Retinal pigment epithelial cell (primary cell): ENCODE measurements around the gene INPP5F.
"Not testable (repeated sequence)": the region's sequence is repeated elsewhere in the genome, so short reads cannot be mapped to it uniquely, and the experiment has no call there.

ENCODE experiments used
- DNase-seq: peaks from one replicate; pipeline ENCODE4 v3.0.0-alpha.2; 2010; ENCODE audit warnings: low read depth
- H3K4me3 ChIP-seq: 2 replicates; pipeline ENCODE4 v1.5.1; 2011; ENCODE audit warnings: mild to moderate bottlenecking, low read length, control low read depth, moderate library complexity
- TF ChIP-seq, protein P1 (sequence below): conservative IDR thresholded peaks from 2 replicates; pipeline ENCODE4 v1.5.1; 2011; ENCODE audit warnings: low read depth, low read length, control low read depth, inconsistent platforms

Gene INPP5F

DNA sequence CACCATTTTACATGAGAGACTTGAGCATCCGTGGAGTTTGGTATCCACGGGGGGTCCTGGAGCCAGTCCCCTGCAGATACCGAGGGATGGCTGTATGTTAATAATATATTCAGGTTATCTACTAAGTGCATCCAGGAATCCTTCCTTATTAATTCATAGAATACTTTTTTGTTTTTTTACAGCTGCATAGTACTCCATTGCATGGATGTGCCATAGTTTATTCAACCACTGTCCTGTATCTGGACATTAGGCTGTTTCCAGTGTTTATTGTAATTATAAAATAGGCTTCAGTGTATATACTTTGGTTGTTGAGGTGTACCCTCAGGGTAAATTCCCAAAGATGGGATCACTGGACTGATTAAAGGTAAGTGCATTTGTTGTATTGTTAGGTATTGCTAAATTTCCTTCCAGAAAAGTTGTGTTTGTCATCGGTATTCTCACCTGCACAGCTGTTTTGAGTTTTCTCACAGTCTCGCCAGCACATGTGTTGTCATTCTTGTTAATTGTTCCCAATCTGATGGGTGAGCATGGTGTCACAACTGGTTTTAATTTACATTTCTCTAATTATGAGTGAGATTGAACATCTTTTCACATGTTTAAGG, 55.1 kb downstream of the INPP5F start:
- TF ChIP-seq, protein P1, sequence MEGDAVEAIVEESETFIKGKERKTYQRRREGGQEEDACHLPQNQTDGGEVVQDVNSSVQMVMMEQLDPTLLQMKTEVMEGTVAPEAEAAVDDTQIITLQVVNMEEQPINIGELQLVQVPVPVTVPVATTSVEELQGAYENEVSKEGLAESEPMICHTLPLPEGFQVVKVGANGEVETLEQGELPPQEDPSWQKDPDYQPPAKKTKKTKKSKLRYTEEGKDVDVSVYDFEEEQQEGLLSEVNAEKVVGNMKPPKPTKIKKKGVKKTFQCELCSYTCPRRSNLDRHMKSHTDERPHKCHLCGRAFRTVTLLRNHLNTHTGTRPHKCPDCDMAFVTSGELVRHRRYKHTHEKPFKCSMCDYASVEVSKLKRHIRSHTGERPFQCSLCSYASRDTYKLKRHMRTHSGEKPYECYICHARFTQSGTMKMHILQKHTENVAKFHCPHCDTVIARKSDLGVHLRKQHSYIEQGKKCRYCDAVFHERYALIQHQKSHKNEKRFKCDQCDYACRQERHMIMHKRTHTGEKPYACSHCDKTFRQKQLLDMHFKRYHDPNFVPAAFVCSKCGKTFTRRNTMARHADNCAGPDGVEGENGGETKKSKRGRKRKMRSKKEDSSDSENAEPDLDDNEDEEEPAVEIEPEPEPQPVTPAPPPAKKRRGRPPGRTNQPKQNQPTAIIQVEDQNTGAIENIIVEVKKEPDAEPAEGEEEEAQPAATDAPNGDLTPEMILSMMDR = no peak
- no peak overlapping the region for H3K4me3 ChIP-seq
- no peak for DNase-seq

DNA sequence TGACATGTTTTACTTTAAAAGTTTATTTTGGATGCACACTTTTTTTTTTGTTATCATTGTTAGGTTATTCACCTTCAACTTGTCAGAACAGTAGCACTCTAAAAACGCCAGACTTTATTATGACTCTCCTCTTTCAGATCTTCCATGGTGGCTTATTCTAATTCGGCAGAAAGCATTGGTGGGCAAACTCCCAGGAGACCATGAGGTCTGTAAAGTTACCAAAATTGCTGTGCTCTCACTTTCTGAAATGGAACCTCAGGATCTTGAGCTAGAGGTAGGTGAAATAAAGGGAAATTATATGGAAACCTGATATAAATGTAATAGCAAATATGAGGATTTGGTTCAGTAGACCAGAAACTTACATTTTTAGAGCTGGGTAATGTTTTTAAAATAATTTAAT, 55.6 kb downstream of the INPP5F start:
- DNase-seq = no peak
- H3K4me3 ChIP-seq = no peak overlapping the region
- TF ChIP-seq, protein P1 = no peak

DNA sequence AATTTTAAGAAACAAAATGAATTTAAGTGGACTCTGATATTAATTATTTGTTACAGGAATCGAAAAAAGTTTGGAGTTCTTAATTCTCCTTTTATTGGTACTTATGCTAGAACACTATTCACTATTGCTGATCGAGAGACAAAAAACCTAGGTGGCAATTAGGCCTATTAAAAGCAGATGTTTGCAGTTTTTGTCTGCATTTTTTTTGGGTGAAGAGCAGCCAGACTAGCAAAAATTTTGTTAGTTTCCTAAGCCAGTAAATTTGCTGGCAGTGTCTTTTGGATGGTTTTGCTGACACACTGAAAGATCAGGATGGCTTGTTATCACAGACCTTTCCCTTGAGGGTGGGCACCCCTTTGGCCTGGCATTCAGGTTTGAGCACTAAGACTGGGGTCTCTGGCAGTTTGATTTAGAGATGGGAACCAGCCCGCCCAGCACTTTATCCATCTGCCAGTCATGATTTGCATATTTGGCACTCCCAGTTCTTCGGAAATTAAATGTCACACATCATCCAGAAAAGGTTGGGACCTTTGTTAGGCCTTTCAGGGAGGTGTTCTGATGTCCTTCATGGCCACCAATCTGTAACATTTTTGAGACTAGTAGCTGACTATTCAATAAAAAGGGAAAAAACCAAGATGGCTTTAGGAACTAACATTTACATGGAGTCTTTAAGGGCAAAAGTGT, 57.3 kb downstream of the INPP5F start:
- TF ChIP-seq, protein P1 = no peak
- DNase-seq = no peak
- no peak overlapping the region for H3K4me3 ChIP-seq

DNA sequence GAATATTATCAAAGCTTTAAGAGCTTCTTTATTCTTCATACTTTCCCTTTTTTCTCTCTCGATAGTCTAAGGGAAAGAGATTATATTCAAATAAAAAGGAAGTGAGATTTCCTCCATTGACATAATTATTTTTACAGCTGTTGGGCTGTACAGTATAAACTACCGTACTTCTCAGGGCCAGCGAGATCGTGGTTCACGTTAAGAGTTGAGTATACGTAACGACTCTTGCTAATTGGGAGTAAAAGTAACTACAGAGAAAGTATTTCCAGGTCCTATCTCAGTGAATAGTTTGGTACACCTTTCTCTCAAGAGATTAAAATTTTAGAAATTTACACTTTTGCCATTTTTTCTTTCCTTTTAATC, 57.8 kb downstream of the INPP5F start:
- H3K4me3 ChIP-seq = no peak overlapping the region
- no peak for DNase-seq
- TF ChIP-seq, protein P1 = no peak

DNA sequence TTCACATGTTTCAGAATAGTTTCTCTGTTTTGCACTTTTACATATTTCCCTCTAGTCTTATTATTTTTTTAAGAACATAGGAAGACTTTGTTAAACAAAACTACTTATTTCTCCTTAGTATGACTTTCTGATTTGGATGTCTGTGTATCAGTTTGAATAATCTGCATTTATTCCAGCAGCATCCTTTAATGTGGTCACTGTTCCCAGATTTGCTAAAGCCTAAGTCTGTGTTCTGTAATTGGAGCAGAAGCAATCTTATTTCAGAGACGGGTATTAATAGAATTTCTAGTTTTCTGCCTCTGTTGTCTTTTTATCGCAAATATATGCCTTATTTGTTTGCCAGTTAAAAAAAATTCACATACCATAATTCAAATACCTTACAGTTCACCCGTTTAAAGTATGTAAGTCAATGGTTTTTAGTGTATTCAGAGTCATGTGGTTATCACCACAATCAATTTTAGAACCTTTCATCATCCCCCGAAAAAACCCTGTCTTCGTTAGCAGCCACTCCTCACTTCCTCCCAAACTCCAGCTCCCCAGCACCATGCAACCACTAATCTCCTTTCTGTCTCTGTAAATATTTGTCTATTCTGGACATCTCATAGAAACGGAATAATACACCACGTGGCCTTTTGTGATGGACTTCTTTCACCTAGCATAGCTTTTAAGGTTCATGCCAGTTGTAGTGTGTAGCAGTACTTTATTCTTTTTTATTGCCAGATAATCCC, 58.7 kb downstream of the INPP5F start:
- no peak overlapping the region for H3K4me3 ChIP-seq
- no peak for DNase-seq
- TF ChIP-seq, protein P1 = no peak

DNA sequence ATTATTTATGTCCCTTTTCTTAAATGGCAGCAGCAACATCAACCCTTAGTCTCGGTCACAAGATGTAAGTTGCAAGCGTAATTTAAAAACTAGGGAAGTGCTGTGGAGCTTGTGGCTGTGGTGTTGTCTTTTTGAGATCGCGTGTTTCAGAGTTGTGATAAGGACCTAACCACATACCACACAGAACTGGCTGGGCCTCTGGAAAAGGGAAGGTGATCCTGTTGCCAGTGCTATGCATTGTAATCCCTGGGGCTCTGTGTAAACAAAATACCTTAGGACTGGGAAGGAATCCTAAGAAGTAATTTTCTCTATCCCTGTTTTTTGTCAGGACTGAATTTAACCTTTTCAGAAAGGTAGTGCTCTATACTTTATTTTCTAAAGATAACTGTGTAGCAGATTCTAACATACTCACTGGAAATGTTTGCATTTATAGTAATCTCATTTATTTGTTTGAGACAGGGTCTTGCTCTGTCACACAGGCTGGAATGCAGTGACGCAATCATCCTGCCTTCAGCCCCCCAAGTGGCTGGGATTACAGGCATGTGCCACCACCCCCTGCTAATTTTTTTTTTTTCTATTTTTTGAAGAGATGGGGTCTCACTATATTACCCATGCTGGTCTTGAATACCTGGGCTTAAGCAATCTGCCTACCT, 60.4 kb downstream of the INPP5F start:
- TF ChIP-seq, protein P1 = no peak
- peak; percentile 61 for DNase-seq

DNA sequence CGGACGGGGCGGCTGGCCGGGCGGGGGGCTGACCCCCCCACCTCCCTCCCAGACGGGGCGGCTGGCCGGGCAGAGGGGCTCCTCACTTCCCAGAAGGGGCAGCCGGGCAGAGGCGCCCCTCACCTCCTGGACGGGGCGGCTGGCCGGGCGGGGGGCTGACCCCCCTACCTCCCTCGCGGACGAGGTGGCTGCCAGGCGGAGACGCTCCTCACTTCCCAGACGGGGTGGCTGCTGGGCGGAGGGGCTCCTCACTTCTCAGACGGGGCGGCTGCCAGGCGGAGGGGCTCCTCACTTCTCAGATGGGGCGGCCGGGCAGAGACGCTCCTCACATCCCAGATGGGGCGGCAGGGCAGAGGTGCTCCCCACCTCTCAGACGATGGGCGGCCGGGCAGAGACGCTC, 69.3 kb downstream of the INPP5F start:
- H3K4me3 ChIP-seq, DNase-seq: not testable (repeated sequence)

More for the DNA sequence above, 60.4 kb downstream of the INPP5F start:
- no peak overlapping the region for H3K4me3 ChIP-seq
